Endothelial cell of umbilical vein (primary cell): Measurements from ENCODE around the gene WDR26. TPM values are rescaled to one million over a fixed set of nuclear protein-coding genes. Genes with fewer than 3 reads are reported as not detected.
A peak's percentile ranks its signal among the peaks of the same experiment; 100 is the strongest.
"Not testable (repeated sequence)": the region's sequence is repeated elsewhere in the genome, so short reads cannot be mapped to it uniquely, and the experiment has no call there.

Experiments used
- BruUV-seq: library from RNA; stranded (reverse); fragments of 400-500 nt; replicated peaks from 2 replicates; lab custom pipeline; 2021; lab: Mats Ljungman, UMichigan
- CTCF ChIA-PET: fragments of 300-600, 350-600 bp; sonication (Branson Sonifier 250); formaldehyde crosslinking; loops from one replicate; lab custom pipeline; 2021; ENCODE audit warnings: antibody characterized with exemption, inconsistent platforms; lab: Charles Lee
- POLR2A ChIA-PET: fragments of 300-600, 350-600 bp; sonication (Branson Sonifier 250); formaldehyde crosslinking; loops from one replicate; lab custom pipeline; 2021; ENCODE audit warnings: antibody characterized with exemption, inconsistent platforms; lab: Charles Lee
- DNase-seq: peaks from one replicate; pipeline ENCODE4 v3.0.0-alpha.2; 2011; ENCODE audit warnings: low read depth, low spot score
- FAIRE-seq: peaks from 2 replicates; lab custom pipeline; 2011; peaks lifted over from hg19 to GRCh38; lab: Jason Lieb, UNC
- H2AFZ ChIP-seq: 2 replicates; pipeline ENCODE4 v1.6.0; 2012; ENCODE audit warnings: low read depth, low read length, control low read depth, inconsistent platforms
- H3K27ac ChIP-seq: 2 replicates; pipeline ENCODE4 v1.5.1; 2011; ENCODE audit warnings: low read depth, mild to moderate bottlenecking, control low read depth, low read length, moderate library complexity; ENCODE audit not compliant: insufficient read depth
- H3K27me3 ChIP-seq, 2 experiments: 2 replicates each; pipeline versions ENCODE4 v1.6.0 to v1.6.1; 2011; ENCODE audit warnings: low read length in 2 of 2, mixed read lengths in 1 of 2; ENCODE audit not compliant: control insufficient read depth in 2 of 2, insufficient read depth in 2 of 2
- H3K36me3 ChIP-seq, 2 experiments: 2 replicates in 1 of 2; 3 replicates in 1 of 2; pipeline ENCODE4 v1.5.1; 2011; ENCODE audit warnings: low read length in 2 of 2, mild to moderate bottlenecking in 1 of 2, moderate library complexity in 1 of 2; ENCODE audit not compliant: control insufficient read depth in 2 of 2, insufficient read depth in 2 of 2; ENCODE audit errors: extremely low read depth in 1 of 2
- H3K4me1 ChIP-seq: 3 replicates; pipeline ENCODE4 v1.5.1; 2011; ENCODE audit warnings: mild to moderate bottlenecking, low read length; ENCODE audit not compliant: control insufficient read depth, insufficient read depth; ENCODE audit errors: extremely low read depth
- H3K4me2 ChIP-seq: 2 replicates; pipeline ENCODE4 v1.6.1; 2011; ENCODE audit warnings: low read length, control low read depth, mixed read lengths; ENCODE audit not compliant: insufficient read depth
- H3K4me3 ChIP-seq, 3 experiments: fragments of 200-600 bp in 1 of 3; sonication (generic), shearing (Covaris generic) in 1 of 3; replicated peaks in 1 of 3; 2 replicates each; pipeline ENCODE4 v1.5.1; 2011 to 2016; ENCODE audit warnings: control low read depth in 3 of 3, low read length in 3 of 3, mild to moderate bottlenecking in 2 of 3, inconsistent platforms in 1 of 3, low read depth in 1 of 3, moderate library complexity in 1 of 3; ENCODE audit not compliant: insufficient read depth in 1 of 3
- H3K79me2 ChIP-seq: 2 replicates; pipeline ENCODE4 v1.6.0; 2012; ENCODE audit warnings: low read length, inconsistent platforms; ENCODE audit not compliant: control insufficient read depth, insufficient read depth
- H3K9ac ChIP-seq: replicated peaks from 2 replicates; pipeline ENCODE3; 2011; ENCODE audit warnings: low read length, control low read depth; ENCODE audit not compliant: insufficient read depth; ENCODE audit errors: extremely low read depth
- H3K9me1 ChIP-seq: replicated peaks from 3 replicates; pipeline ENCODE4 v1.6.0; 2011; ENCODE audit warnings: mild to moderate bottlenecking, low read length; ENCODE audit not compliant: control insufficient read depth, insufficient read depth; ENCODE audit errors: extremely low read depth
- H3K9me3 ChIP-seq: replicated peaks from 2 replicates; pipeline ENCODE4 v1.5.1; 2012; ENCODE audit warnings: low read length, inconsistent platforms; ENCODE audit not compliant: control insufficient read depth, insufficient read depth
- H4K20me1 ChIP-seq: replicated peaks from 2 replicates; pipeline ENCODE3; 2011; ENCODE audit warnings: mild to moderate bottlenecking, low read length; ENCODE audit not compliant: control insufficient read depth, insufficient read depth; ENCODE audit errors: extremely low read depth
- CTCF ChIP-seq, 2 donors: IDR thresholded peaks; 1 replicate in 1 of 2; 2 replicates in 1 of 2; pipeline ENCODE4 v1.5.1; 2011; ENCODE audit warnings: low read length in 2 of 2, mild to moderate bottlenecking in 2 of 2, moderate library complexity in 2 of 2, control low read depth in 1 of 2, inconsistent platforms in 1 of 2, low read depth in 1 of 2; ENCODE audit not compliant: insufficient read depth in 1 of 2; ENCODE audit errors: extremely low read depth in 1 of 2
- EZH2 ChIP-seq: IDR thresholded peaks from 2 replicates; pipeline ENCODE4 v1.6.1; 2012; ENCODE audit warnings: borderline replicate concordance, low read depth, mild to moderate bottlenecking, moderate library complexity, low read length, inconsistent platforms; ENCODE audit not compliant: severe bottlenecking
- FOS ChIP-seq: IDR thresholded peaks from 2 replicates; pipeline ENCODE4 v1.6.1; 2011; ENCODE audit warnings: mild to moderate bottlenecking, low read length, moderate library complexity, borderline replicate concordance; ENCODE audit not compliant: insufficient read depth
- GATA2 ChIP-seq: IDR thresholded peaks from 2 replicates; pipeline ENCODE4 v1.7.0; 2011; ENCODE audit warnings: low read depth, mild to moderate bottlenecking, moderate library complexity, mixed read lengths, low read length; ENCODE audit not compliant: insufficient read length, insufficient read depth
- JUN ChIP-seq: IDR thresholded peaks from 2 replicates; pipeline ENCODE4 v1.6.1; 2011; ENCODE audit warnings: borderline replicate concordance, low read depth; ENCODE audit not compliant: insufficient read length, insufficient read depth
- MAX ChIP-seq: IDR thresholded peaks from 2 replicates; pipeline ENCODE4 v1.6.1; 2011; ENCODE audit not compliant: insufficient read depth, insufficient read length
- MYC ChIP-seq: IDR thresholded peaks from one replicate; pipeline ENCODE4 v1.6.1; 2011; ENCODE audit warnings: mild to moderate bottlenecking, low read depth, low read length
- POLR2A ChIP-seq: IDR thresholded peaks from 2 replicates; pipeline ENCODE4 v1.6.1; 2012; ENCODE audit warnings: low read depth, mild to moderate bottlenecking, control low read depth, low read length
- POLR2AphosphoS5 ChIP-seq: IDR thresholded peaks from 2 replicates; pipeline ENCODE4 v1.6.1; 2012; ENCODE audit warnings: low read depth, mild to moderate bottlenecking, control low read depth, low read length, moderate library complexity; ENCODE audit not compliant: insufficient read depth
- dilution Hi-C: fragments of 300-500 bp; cut with MboI; formaldehyde crosslinking; loops from one replicate; pipeline ENCODE4 v1.15.0; 2019; ENCODE audit warnings: low sequenced_read_pairs; ENCODE audit not compliant: extremely low pct_ligation_motif_present
- intact Hi-C: fragments of 100-400 bp; cut with micrococcal nuclease; formaldehyde crosslinking; loops from one replicate; pipeline ENCODE4 v1.10.0; 2022
- polyA plus RNA-seq, 4 experiments: library from polyadenylated mRNA; depleted of rRNA in 3 of 4; stranded (reverse) in 3 of 4; unstranded in 1 of 4; fragments of >200 nt; gene quantifications; 2 replicates each; pipeline versions ENCODE4 v1.2.1 to v1.2.3, GENCODE V29; 2011 to 2012; ENCODE audit warnings: missing spikeins in 1 of 4
- total RNA-seq: library from RNA; stranded (reverse); gene quantifications from 2 replicates; pipeline ENCODE4 v1.2.3, GENCODE V29; 2021

WDR26 gene
- total and polyA plus RNA-seq, 2 donors (not counting 3 experiments of a cell fraction or from before 2014, with no cell fraction given), result 26.7 to 92.4 TPM

- dilution Hi-C loops, result no loop called here
- POLR2A ChIA-PET, result no interaction called here
- Histone ChIP-seq H3K36me3 (no peaks in the 10 kb centered on the region), H2AFZ (no peak overlapping the region), H3K27ac (no peak overlapping the region), H3K27me3 (peaks cover 0 to 3% of the 10 kb centered on the region in 2 experiments), H3K9me1 (no peaks in the 10 kb centered on the region), H3K79me2 (no peaks in the 10 kb centered on the region), H3K9ac (no peak overlapping the region), H4K20me1 (no peaks in the 10 kb centered on the region), H3K4me1 (peaks cover 2% of the 10 kb centered on the region), H3K4me2 (no peak overlapping the region), H3K4me3 (no peak overlapping the region), H3K9me3 (peaks cover 2% of the 10 kb centered on the region)
- DNase-seq (no peak), FAIRE-seq (no peak)
- BruUV-seq, result no TSS peak
- CTCF ChIA-PET, result interaction anchor here (0.6 to 1.1 kb wide), 4 partner anchors 10 to 224 kb away, joined by 3 to 4 read pairs (median 3); no protein-coding TSS in a partner anchor
- TF ChIP-seq MAX, result no peak
- TF ChIP-seq JUN, result no peak
- TF ChIP-seq GATA2, result no peak
- no peak for TF ChIP-seq CTCF (IDR thresholded peaks at IDR 0.05; ENCODE audit: extremely low read depth in 1 of 2, insufficient read depth in 1 of 2, low read depth in 1 of 2, low read length in 2 of 2)
- TF ChIP-seq EZH2, result no peak
- no peak for TF ChIP-seq POLR2AphosphoS5
- TF ChIP-seq POLR2A, result no peak
- TF ChIP-seq FOS, result no peak
- no peak for TF ChIP-seq MYC
- intact Hi-C loops, result no loop called here
Measured at GRCh38 chr1:224343679-224344078, 90.9 kb downstream of the WDR26 start.

- peak overlapping the region; percentile 13 for H3K9ac ChIP-seq
- FAIRE-seq, H3K4me1 ChIP-seq, H4K20me1 ChIP-seq, intact Hi-C loops, dilution Hi-C loops, H3K27ac ChIP-seq, H3K27me3 ChIP-seq, POLR2A ChIA-PET, H3K9me3 ChIP-seq, H3K9me1 ChIP-seq, H3K36me3 ChIP-seq, H3K79me2 ChIP-seq, BruUV-seq: not testable (repeated sequence)
- CTCF ChIA-PET, result interaction anchor here (1.1 to 1.6 kb wide), 2 partner anchors 13 to 224 kb away, joined by 3 to 5 read pairs; no protein-coding TSS in a partner anchor
- H3K4me3 ChIP-seq, result peak overlapping the region; percentile 42 to 60 (median 46)
- H2AFZ ChIP-seq, result peak overlapping the region; percentile 69
- peak overlapping the region; percentile 74 for H3K4me2 ChIP-seq
- DNase-seq, result peak; percentile 13
Measured at GRCh38 chr1:224340453-224341384, 93.9 kb downstream of the WDR26 start.
